Esophagus squamous epithelium (tissue), 5 donors: Measurements from ENCODE around the gene OVCH2. TPM values are rescaled to one million over a fixed set of nuclear protein-coding genes. Genes with fewer than 3 reads are reported as not detected.

ENCODE experiments used
- DNase-seq: peaks from one replicate; lab custom pipeline; 2025; lab: John Stamatoyannopoulos, UW
- H3K27ac ChIP-seq, 4 donors: fragments of 200-600 bp; sonication (generic); one replicate each; pipeline ENCODE4 v1.5.1; 2016 to 2019; ENCODE audit warnings: mild to moderate bottlenecking in 1 of 4
- H3K27me3 ChIP-seq, 4 donors: fragments of 200-600 bp; sonication (generic); 1 replicate in 3 of 4; 2 replicates in 1 of 4; pipeline versions ENCODE4 v1.5.1 to v1.6.0; 2017 to 2021; ENCODE audit warnings: antibody characterized with exemption in 1 of 4
- H3K36me3 ChIP-seq, 3 donors: fragments of 200-600 bp; sonication (generic); one replicate each; pipeline ENCODE4 v1.5.1; 2016 to 2019
- H3K4me1 ChIP-seq, 3 donors: fragments of 200-600 bp; sonication (generic); one replicate each; pipeline ENCODE4 v1.5.1; 2017 to 2019
- H3K4me3 ChIP-seq, 4 donors: fragments of 200-600 bp; sonication (generic); 1 replicate in 3 of 4; 2 replicates in 1 of 4; pipeline ENCODE4 v1.5.1; 2016 to 2019; ENCODE audit warnings: mild to moderate bottlenecking in 2 of 4, moderate library complexity in 1 of 4
- H3K9me3 ChIP-seq, 3 donors: fragments of 200-600 bp; sonication (generic); one replicate each; pipeline ENCODE4 v1.5.1; 2016 to 2019
- CTCF ChIP-seq, 6 experiments: fragments of 450-650 bp in 4 of 6; fragments of 200-600 bp in 2 of 6; sonication (generic) in 2 of 6; IDR thresholded peaks; one replicate each; pipeline ENCODE4 v1.5.1; 2016 to 2019; ENCODE audit warnings: antibody characterized with exemption in 6 of 6, mild to moderate bottlenecking in 4 of 6, moderate library complexity in 4 of 6
- POLR2A ChIP-seq, 4 donors: fragments of 450-650 bp; IDR thresholded peaks; one replicate each; pipeline ENCODE4 v1.6.1; 2017; ENCODE audit warnings: antibody characterized with exemption in 4 of 4, mild to moderate bottlenecking in 4 of 4, moderate library complexity in 3 of 4
- WGBS, 2 donors: methylation state at CpG; one replicate each; pipeline ENCODE4 v1.1.5; 2018; 5-methylcytosine and 5-hydroxymethylcytosine counted together
- intact Hi-C: fragments of 100-400 bp; cut with DNase I; formaldehyde crosslinking; loops from one replicate; pipeline ENCODE4 v1.15.0; 2022
- total RNA-seq, 4 donors: library from RNA; depleted of rRNA; stranded (reverse); fragments of >200 nt; gene quantifications; one replicate each; pipeline ENCODE4 v1.1.0, GENCODE V29; 2016
- donor health status: DM: yes; HTN: yes; CAD: no.

The OVCH2 gene
- total RNA-seq, 4 donors from 2014 or later = 0.21 to 2.1 TPM; not detected in 2

GRCh38 chr11:7668911-7669310, 37.4 kb downstream of the OVCH2 start:
- WGBS, 2 donors = 53 to 60% methylated on average over 5 of the region's 5 CpGs

GRCh38 chr11:7668464-7668863, 37.8 kb downstream of the OVCH2 start:
- H3K4me1 ChIP-seq = peaks cover 9 to 75% (median 10%) of the 10 kb centered on the region in 3 donors
- intact Hi-C loops = no loop called here
- no peak overlapping the region for H3K4me3 ChIP-seq
- peaks cover 0 to 26% (median 0%) of the 10 kb centered on the region in 4 donors for H3K27me3 ChIP-seq
- WGBS, 2 donors = 53 to 68% methylated on average over 7 of the region's 7 CpGs
- H3K9me3 ChIP-seq = no peaks in the 10 kb centered on the region
- peak overlapping the region; percentile 61 to 90 (median 70) for H3K27ac ChIP-seq
- TF ChIP-seq POLR2A (IDR thresholded peaks at IDR 0.05) = no peak
- no peak for TF ChIP-seq CTCF (IDR thresholded peaks at IDR 0.05)
- peaks cover 0 to 45% (median 0%) of the 10 kb centered on the region in 3 donors for H3K36me3 ChIP-seq
- no peak for DNase-seq

More at GRCh38 chr11:7668911-7669310, 37.4 kb downstream of the OVCH2 start:
- peaks cover 0 to 43% (median 0%) of the 10 kb centered on the region in 3 donors for H3K36me3 ChIP-seq
- no peaks in the 10 kb centered on the region for H3K9me3 ChIP-seq
- TF ChIP-seq CTCF (IDR thresholded peaks at IDR 0.05) (no peak), POLR2A (IDR thresholded peaks at IDR 0.05) (no peak)
- H3K4me1 ChIP-seq = peaks cover 9 to 80% (median 11%) of the 10 kb centered on the region in 3 donors
- no peak overlapping the region for H3K4me3 ChIP-seq
- no peak for DNase-seq
- peak overlapping the region; percentile 61 to 90 (median 70) for H3K27ac ChIP-seq
- intact Hi-C loops = no loop called here
- peaks cover 0 to 30% (median 0%) of the 10 kb centered on the region in 4 donors for H3K27me3 ChIP-seq

- peaks cover 0 to 48% (median 0%) of the 10 kb centered on the region in 3 donors for H3K36me3 ChIP-seq
- DNase-seq = no peak
- H3K27ac ChIP-seq = no peak overlapping the region
- no peaks in the 10 kb centered on the region for H3K9me3 ChIP-seq
- 86 to 100% methylated on average over 2 of the region's 2 CpGs for WGBS, 2 donors
- peaks cover 0 to 16% (median 0%) of the 10 kb centered on the region in 4 donors for H3K27me3 ChIP-seq
- no peak for TF ChIP-seq POLR2A (IDR thresholded peaks at IDR 0.05)
- TF ChIP-seq CTCF (IDR thresholded peaks at IDR 0.05) = no peak
- no peak overlapping the region for H3K4me3 ChIP-seq
- peaks cover 2 to 65% (median 4%) of the 10 kb centered on the region in 3 donors for H3K4me1 ChIP-seq
- intact Hi-C loops = no loop called here
Observed at GRCh38 chr11:7667460-7667859, 38.8 kb downstream of the OVCH2 start.

- WGBS, 2 donors = 75 to 79% methylated on average over 4 to 7 of the region's 7 CpGs
- no peaks in the 10 kb centered on the region for H3K9me3 ChIP-seq
- no peak for DNase-seq
- peaks cover 0 to 55% (median 4%) of the 10 kb centered on the region in 3 donors for H3K4me1 ChIP-seq
- H3K27ac ChIP-seq = no peak overlapping the region
- H3K36me3 ChIP-seq = peaks cover 0 to 48% (median 0%) of the 10 kb centered on the region in 3 donors
- TF ChIP-seq CTCF (IDR thresholded peaks at IDR 0.05) (no peak), POLR2A (IDR thresholded peaks at IDR 0.05) (no peak)
- no peak overlapping the region for H3K4me3 ChIP-seq
- H3K27me3 ChIP-seq = peaks cover 0 to 5% (median 0%) of the 10 kb centered on the region in 4 donors
- intact Hi-C loops = no loop called here
Observed at GRCh38 chr11:7666292-7666866, 39.9 kb downstream of the OVCH2 start.

GRCh38 chr11:7665473-7666291, 40.6 kb downstream of the OVCH2 start:
- WGBS, 2 donors = 41 to 44% methylated on average over 14 to 17 of the region's 20 CpGs
- intact Hi-C loops = no loop called here
- peak overlapping the region in 1 of 4 donors; percentile 33 for H3K27ac ChIP-seq

More at GRCh38 chr11:7665473-7666291, 40.6 kb downstream of the OVCH2 start:
- Histone ChIP-seq H3K4me3 (no peak overlapping the region), H3K9me3 (no peaks in the 10 kb centered on the region), H3K4me1 (peaks cover 0 to 48% (median 4%) of the 10 kb centered on the region in 3 donors), H3K36me3 (peaks cover 0 to 48% (median 0%) of the 10 kb centered on the region in 3 donors), H3K27me3 (no peaks in the 10 kb centered on the region)
- TF ChIP-seq POLR2A (IDR thresholded peaks at IDR 0.05) = no peak
- TF ChIP-seq CTCF (IDR thresholded peaks at IDR 0.05) = peak; percentile 73 to 92 (median 84)
- DNase-seq = peak; percentile 23
